Activated naive CD4-positive, alpha-beta T cell treated with anti-CD3 and anti-CD28 coated beads, Interleukin-2, amount 50 U/mL, for 16 hours (primary cell): ENCODE data around the gene TMEM229B.

Source experiments
- DNase-seq: peaks from one replicate; pipeline ENCODE4 v3.0.0-alpha.2; 2020

TMEM229B gene

GRCh38 chr14:67487937-67488893, at the start of gene TMEM229B:
Gene TMEM229B (minus strand): TSS chr14:67488721. CDS start chr14:67473923, 14,798 bp downstream.
- peak; percentile 62 for DNase-seq

DNA sequence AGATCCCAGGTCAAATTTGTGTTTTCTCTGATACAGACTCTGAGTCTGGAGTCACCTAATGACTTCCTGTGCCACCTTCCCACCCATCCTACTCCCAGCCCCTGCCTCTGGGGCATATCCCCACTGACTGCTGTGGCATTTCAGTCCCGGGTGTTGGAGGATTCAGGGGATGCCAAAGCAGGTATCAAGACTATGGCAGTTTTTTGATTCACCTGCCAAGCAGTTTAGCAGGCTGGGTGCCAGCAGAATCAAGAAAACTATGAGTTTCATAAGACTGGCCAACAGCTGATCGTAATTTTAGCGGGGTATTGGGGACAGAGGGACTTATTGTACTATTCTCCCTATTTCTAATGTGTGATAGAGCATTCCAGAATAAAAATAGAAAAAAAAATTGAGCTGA, 49.2 kb upstream of the TMEM229B start:
- DNase-seq, result no peak

DNA sequence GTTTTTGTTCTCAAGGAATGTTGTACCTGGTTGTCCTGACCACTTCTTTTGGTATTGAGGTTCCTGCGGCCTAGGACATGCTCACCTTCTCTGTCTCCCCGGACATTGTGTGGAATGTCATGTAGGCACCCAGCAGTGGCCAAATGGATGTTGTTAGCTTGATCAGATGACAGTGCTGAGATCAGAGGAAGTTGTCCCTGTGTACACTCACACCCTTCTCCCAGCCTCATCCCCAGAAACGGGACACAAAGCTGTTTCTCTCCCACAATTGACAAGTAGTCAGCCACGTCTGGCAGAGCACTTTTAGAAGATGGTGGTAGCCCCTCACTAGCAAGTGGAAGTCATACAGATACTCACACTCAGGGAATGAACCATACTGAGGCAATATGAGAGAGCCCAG, 47.6 kb upstream of the TMEM229B start:
- DNase-seq, result no peak

DNA sequence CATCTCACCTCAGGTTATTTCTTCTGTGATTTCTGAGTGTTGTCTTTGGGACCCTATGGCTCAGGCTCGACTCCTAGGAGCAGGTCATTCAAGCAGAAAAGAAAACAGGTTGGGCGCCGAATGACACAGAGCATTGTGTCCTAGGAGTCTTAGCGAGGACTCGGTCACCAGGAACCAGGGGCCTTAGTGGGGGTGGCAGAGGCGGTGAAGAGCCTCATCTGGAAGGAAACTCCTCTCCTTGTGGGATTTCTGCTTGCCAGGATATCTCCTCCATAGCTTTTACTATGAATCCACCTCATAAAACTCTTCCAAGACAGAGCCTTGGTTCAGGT, 45.2 kb upstream of the TMEM229B start:
- no peak for DNase-seq

DNA sequence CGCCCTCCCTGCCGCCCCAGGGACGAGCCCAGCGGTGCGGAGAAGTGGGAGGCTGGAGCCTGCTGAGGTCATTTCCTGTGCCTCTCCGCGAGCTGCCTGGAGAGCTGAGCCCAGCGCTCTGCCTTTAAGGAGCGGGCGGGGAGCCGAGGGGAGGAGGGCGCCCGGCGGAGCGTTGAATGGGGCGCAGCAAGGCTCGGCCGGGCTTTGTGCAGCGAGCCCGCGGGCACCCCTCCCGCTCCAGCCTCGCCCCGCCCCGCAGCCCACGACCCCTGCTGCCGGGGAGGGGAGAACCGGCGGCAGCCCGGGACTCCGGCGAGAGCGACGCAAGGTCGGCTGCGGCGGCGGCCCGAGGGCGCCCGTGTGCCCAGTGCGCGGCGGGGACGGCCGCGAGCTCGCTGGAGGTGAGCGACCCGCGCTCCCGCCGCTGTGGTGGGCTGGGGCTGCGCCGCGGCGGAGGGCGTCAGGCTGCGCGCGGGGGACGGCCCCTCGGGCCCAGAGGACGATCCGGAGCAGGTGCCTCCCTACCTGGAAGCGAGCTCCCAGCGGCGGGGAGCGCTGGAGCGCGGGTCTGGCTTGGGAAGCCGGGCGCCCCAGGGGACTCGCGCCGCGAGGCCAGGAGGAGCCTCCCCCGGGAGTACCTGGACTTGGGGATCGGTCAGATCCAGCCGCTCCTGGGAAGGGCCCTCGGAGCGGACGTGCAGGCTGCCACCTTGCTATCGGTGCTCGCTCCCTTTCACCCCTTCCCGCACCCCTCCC, 44.7 kb upstream of the TMEM229B start, which contains the start of gene PLEKHH1:
Gene PLEKHH1 (plus strand): TSS at position 293 of the 756 bp plus-strand sequence. CDS start 8,578 bp downstream, outside the sequence.
- DNase-seq, result peak; percentile 63

GRCh38 chr14:67532606-67532997, 44.1 kb upstream of the TMEM229B start:
- DNase-seq, result no peak

DNA sequence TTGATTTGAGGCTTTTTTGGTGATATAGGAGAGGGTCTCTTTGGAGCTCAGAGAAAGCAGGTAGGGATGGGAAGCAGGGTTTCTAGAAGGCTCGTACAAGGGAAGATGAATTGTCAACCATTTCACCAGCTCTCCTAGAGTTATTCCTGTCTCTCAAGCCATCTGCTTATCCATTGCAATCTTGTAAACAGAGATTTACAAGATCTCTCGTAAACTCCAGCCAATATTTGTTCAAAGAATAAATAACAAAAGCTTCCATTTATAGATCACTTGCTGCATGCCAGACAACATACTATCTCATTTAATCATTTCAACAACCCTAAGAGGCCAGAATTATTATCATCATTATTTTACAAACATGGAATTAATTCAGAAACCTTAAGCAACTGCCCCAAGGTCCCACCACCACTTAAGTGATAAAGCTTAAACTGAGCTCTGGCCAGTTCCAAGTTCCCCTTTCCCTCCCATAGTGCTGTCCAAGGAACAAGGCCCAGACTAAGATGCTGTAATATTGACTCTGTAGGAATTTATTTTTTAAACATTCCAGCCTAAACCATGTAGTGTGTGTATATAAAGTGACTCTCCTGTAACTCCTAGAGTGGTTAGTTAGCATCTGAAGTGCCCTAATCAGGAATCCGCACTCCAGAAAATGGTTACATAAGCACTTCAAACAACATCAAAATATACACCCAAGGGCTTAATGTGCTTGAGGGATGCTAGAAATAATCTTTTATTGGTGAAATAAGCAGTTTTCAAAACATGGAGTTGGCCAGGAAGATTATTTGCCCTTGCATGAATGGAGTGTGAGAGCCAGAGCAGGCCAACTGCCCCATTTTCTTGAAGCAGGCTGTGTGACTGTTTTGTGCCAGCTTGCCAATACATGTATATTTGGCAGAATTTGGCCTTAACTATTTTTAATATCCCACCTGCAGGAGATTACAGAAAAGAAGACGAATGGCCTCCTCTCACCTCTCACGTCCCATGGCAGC, 41.7 kb upstream of the TMEM229B start:
- no peak for DNase-seq

DNA sequence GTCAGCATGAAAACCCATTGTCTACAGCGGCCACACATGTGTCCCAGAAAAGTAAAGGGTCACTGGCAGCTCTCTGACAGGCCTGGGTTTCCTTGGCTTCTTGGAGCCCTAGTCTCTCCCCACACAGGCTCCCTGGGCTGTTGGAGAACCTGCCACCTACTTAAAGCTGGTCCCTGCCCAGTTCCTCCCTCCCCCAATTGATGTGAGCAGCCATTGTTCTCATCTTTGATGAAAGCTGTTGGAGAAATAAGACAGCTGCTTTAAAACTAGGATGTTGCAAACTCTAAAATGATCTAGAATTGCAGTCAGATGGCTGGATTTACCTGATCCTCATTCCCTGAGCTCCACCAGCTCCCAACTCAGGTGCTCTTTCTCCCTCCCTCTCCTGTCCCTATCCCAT, 39.8 kb upstream of the TMEM229B start:
- DNase-seq, result no peak

DNA sequence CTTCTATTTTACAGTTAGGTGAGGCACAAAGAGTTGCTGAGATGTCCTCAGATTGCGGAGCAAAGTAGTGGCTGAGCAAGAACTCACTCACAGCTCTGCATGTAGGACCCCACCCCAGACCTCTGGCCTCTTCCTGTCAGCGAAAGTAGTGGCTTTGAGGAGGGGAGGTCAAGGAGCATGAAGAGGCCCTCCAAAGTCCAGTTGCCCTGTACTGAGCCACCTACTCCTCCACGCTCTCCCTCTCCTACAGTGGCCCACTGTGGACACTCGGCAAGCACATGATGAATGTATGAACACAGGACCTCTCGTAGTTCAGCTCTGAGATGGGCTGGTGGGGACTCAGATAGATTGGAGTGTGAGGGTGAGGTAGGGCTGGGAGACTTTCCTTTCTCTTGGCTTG, 39.2 kb upstream of the TMEM229B start:
- no peak for DNase-seq

- peak; percentile 32 for DNase-seq
Observed at GRCh38 chr14:67526676-67527459, 38.3 kb upstream of the TMEM229B start.

DNA sequence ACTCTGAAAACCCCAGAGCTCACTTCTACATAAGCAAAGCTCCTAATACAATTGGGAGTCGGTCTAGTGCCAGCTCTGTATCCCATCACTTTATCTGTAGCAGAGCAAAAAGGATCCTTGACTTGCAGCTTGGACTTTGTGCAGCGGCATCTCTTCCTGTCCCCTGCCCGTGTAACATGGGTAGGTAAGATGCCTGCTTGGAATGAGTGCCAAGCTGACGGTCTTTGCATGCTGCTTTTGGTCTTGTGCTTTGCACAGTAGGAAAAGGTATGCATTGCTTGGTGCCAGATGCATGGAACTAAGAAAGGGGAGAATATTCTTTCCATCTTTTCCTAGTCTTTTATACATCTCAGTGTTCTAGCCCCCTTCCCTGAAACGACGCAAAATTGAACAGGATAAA, 37.7 kb upstream of the TMEM229B start:
- no peak for DNase-seq

- no peak for DNase-seq
Observed at GRCh38 chr14:67525389-67525788, 36.9 kb upstream of the TMEM229B start.

GRCh38 chr14:67524634-67524963, 36.1 kb upstream of the TMEM229B start:
- DNase-seq, result no peak

GRCh38 chr14:67523764-67524633, 35.5 kb upstream of the TMEM229B start:
- no peak for DNase-seq

- no peak for DNase-seq
Observed at GRCh38 chr14:67522270-67522669, 33.7 kb upstream of the TMEM229B start.

DNA sequence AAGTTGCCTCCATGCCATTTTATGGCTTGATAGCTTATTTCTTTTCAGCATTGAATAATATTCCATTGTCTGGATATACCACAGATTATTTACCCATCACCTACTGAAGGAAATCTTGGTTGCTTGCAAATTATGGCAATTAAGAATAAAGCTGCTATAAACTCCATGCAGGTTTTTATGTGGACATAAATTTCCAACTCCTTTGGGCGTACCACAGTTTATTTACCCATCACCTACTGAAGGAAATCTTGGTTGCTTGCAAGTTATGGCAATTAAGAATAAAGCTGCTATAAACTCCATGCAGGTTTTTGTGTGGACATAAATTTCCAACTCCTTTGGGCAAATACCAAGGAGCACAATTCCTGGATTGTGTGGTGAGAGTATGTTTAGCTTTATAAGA, 32.0 kb upstream of the TMEM229B start:
- DNase-seq, result no peak

DNA sequence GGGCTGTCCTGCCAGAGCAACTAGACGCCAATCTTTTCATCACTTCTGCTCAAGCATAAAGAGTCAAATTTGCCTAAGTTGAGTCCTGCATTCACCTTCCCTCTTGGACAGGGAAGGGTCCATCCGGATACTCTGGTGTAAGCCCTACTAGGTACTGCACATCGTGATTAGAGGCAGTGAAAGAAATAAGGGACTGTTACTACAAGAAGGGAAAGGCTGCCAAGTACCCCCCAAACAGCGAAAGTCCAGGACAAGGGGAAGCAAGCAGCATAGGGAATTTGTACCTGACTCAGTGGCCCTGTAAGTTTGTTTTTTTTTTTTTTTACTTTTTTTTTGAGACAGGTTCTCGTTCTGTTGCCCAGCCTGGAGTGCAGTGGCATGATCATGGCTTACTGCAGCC, 30.9 kb upstream of the TMEM229B start:
- no peak for DNase-seq

- no peak for DNase-seq
Observed at GRCh38 chr14:67517083-67517482, 28.6 kb upstream of the TMEM229B start.

DNA sequence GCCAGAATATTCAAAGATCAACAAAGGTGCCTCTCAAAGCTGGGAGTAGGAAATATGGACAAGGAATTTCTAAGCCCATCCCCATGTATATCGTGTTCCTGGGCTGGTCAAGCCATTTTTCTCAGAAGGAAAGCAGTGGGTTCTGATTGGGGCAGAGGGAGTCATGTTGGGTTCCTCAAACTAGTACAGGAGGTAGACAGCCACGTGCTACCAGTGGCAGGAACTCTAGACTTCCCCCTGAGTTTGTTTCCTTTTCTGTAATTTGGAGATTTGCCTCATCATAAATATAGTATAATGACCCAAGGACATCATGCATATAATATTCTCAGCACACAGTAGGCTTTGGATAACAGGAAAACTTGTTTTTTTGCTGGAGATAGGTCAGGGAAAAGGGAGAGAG, 28.2 kb upstream of the TMEM229B start:
- DNase-seq, result no peak

GRCh38 chr14:67515386-67516079, 27.0 kb upstream of the TMEM229B start:
- DNase-seq, result peak; percentile 46
